ENCODE measurements around the gene NUP210. TPM values are rescaled to one million over a fixed set of nuclear protein-coding genes. Genes with fewer than 3 reads are reported as not detected.
"Not testable (repeated sequence)": the region's sequence is repeated elsewhere in the genome, so short reads cannot be mapped to it uniquely, and the experiment has no call there.

The NUP210 gene
- total and polyA plus RNA-seq, 2 donors (not counting 3 experiments of a cell fraction or from before 2014, with no cell fraction given): 0.14 to 0.84 TPM

GRCh38 chr3:13451301-13451673 lies 31.2 kb upstream of the NUP210 start:
- Histone ChIP-seq H3K36me3 (ENCODE audit: control insufficient read depth in 2 of 2, extremely low read depth in 1 of 2, insufficient read depth in 2 of 2, low read length in 2 of 2) (no peaks in the 10 kb centered on the region), H3K27ac (ENCODE audit: insufficient read depth, low read depth, low read length) (peak overlapping the region; percentile 27), H2AFZ (ENCODE audit: low read depth, low read length) (peak overlapping the region; percentile 57), H3K4me1 (ENCODE audit: control insufficient read depth, extremely low read depth, insufficient read depth, low read length) (no peaks in the 10 kb centered on the region), H3K79me2 (ENCODE audit: control insufficient read depth, insufficient read depth, low read length) (no peaks in the 10 kb centered on the region), H4K20me1 (replicated peaks; ENCODE audit: control insufficient read depth, extremely low read depth, insufficient read depth, low read length) (no peaks in the 10 kb centered on the region), H3K4me3 (replicated peaks in 1 of 3; ENCODE audit: insufficient read depth in 1 of 3, low read depth in 1 of 3, low read length in 3 of 3) (peak overlapping the region; percentile 22 to 72 (median 53)), H3K9me1 (replicated peaks; ENCODE audit: control insufficient read depth, extremely low read depth, insufficient read depth, low read length) (no peaks in the 10 kb centered on the region), H3K9ac (replicated peaks; ENCODE audit: extremely low read depth, insufficient read depth, low read length) (peak overlapping the region; percentile 45), H3K27me3 (ENCODE audit: control insufficient read depth in 2 of 2, insufficient read depth in 2 of 2, low read length in 2 of 2) (no peaks in the 10 kb centered on the region), H3K4me2 (ENCODE audit: insufficient read depth, low read length) (peak overlapping the region; percentile 40), H3K9me3 (replicated peaks; ENCODE audit: control insufficient read depth, insufficient read depth, low read length) (no peaks in the 10 kb centered on the region)
- ChIA-PET POLR2A (no interaction called here), CTCF (interaction anchor here (1.0 to 7.9 kb wide), 15 partner anchors 10 to 467 kb away, joined by 3 to 214 read pairs (median 7); partner anchors contain the start of gene HDAC11)
- TF ChIP-seq POLR2A (IDR thresholded peaks at IDR 0.05; ENCODE audit: low read depth, low read length) (no peak), MYC (IDR thresholded peaks at IDR 0.05; ENCODE audit: low read depth, low read length) (no peak), JUN (IDR thresholded peaks at IDR 0.05; ENCODE audit: borderline replicate concordance, insufficient read depth, insufficient read length, low read depth) (no peak), GATA2 (IDR thresholded peaks at IDR 0.05; ENCODE audit: insufficient read depth, insufficient read length, low read depth, low read length) (no peak), POLR2AphosphoS5 (IDR thresholded peaks at IDR 0.05; ENCODE audit: insufficient read depth, low read depth, low read length) (no peak), EZH2 (IDR thresholded peaks at IDR 0.05; ENCODE audit: borderline replicate concordance, low read depth, low read length, severe bottlenecking) (no peak), FOS (IDR thresholded peaks at IDR 0.05; ENCODE audit: borderline replicate concordance, insufficient read depth, low read length) (no peak)
- TF ChIP-seq, protein P1, sequence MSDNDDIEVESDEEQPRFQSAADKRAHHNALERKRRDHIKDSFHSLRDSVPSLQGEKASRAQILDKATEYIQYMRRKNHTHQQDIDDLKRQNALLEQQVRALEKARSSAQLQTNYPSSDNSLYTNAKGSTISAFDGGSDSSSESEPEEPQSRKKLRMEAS (IDR thresholded peaks at IDR 0.05; ENCODE audit: insufficient read depth, insufficient read length): no peak
- no peak for FAIRE-seq
- intact Hi-C loops (cut with micrococcal nuclease): loop anchor here (1.0 to 10.0 kb wide), 4 partner anchors 29 to 456 kb away; partner anchors contain the start of gene HDAC11
- dilution Hi-C loops (cut with MboI; ENCODE audit: extremely low pct_ligation_motif_present, low sequenced_read_pairs): loop anchor here (25.0 kb wide), 1 partner anchor 364 kb away; no protein-coding TSS in a partner anchor
- TSS peak; percentile 70 for BruUV-seq (replicated peaks)
- DNase-seq (ENCODE audit: low read depth, low spot score): no peak

- H3K27ac ChIP-seq (ENCODE audit: insufficient read depth, low read depth, low read length); H3K4me2 ChIP-seq (ENCODE audit: insufficient read depth, low read length); CTCF ChIA-PET; H3K9me1 ChIP-seq (replicated peaks; ENCODE audit: control insufficient read depth, extremely low read depth, insufficient read depth, low read length); H3K27me3 ChIP-seq (ENCODE audit: control insufficient read depth in 2 of 2, insufficient read depth in 2 of 2, low read length in 2 of 2); DNase-seq (ENCODE audit: low read depth, low spot score); BruUV-seq (replicated peaks); POLR2A ChIA-PET; FAIRE-seq; H2AFZ ChIP-seq (ENCODE audit: low read depth, low read length); intact Hi-C loops (cut with micrococcal nuclease); dilution Hi-C loops (cut with MboI; ENCODE audit: extremely low pct_ligation_motif_present, low sequenced_read_pairs); H3K4me1 ChIP-seq (ENCODE audit: control insufficient read depth, extremely low read depth, insufficient read depth, low read length); H3K9me3 ChIP-seq (replicated peaks; ENCODE audit: control insufficient read depth, insufficient read depth, low read length); H3K36me3 ChIP-seq (ENCODE audit: control insufficient read depth in 2 of 2, extremely low read depth in 1 of 2, insufficient read depth in 2 of 2, low read length in 2 of 2); H3K4me3 ChIP-seq (replicated peaks in 1 of 3; ENCODE audit: insufficient read depth in 1 of 3, low read depth in 1 of 3, low read length in 3 of 3); H3K9ac ChIP-seq (replicated peaks; ENCODE audit: extremely low read depth, insufficient read depth, low read length); H4K20me1 ChIP-seq (replicated peaks; ENCODE audit: control insufficient read depth, extremely low read depth, insufficient read depth, low read length); H3K79me2 ChIP-seq (ENCODE audit: control insufficient read depth, insufficient read depth, low read length): not testable (repeated sequence)
These were observed 22.8 kb upstream of the NUP210 start for GRCh38 chr3:13442882-13443281.

All from endothelial cell of umbilical vein (primary cell).